Measurements from ENCODE around the gene YBX3. TPM values are rescaled to one million over a fixed set of nuclear protein-coding genes. Genes with fewer than 3 reads are reported as not detected.

YBX3 gene
- total RNA-seq, result 100 to 1,000 TPM in 1 of 2 donors, 10 to 100 TPM in 1; 88.1 to 120 TPM

GRCh38 chr12:10722905-10723746 is at the start of gene YBX3:
TSS of gene YBX3 (minus strand) at chr12:10723323. CDS start at chr12:10723111, 212 bp downstream.

GRCh38 chr12:10673659-10674384 is 49.3 kb downstream of the YBX3 start, which contains the start of gene STYK1:
TSS of gene STYK1 (minus strand) at chr12:10674052. CDS start at chr12:10634618, 39,434 bp downstream.

Other genes starting within 250 kb of the YBX3 start
- gene EIF2S3B, start 217.4 kb downstream of the YBX3 start, total RNA-seq, result 1 to 10 TPM in 1 of 2 donors, under 1 TPM in 1; 0.69 to 1.3 TPM
- gene MAGOHB, start 109.7 kb downstream of the YBX3 start, total RNA-seq, result 10 to 100 TPM; 13.4 to 24.6 TPM
- gene STYK1, start 49.3 kb downstream of the YBX3 start, total RNA-seq, result under 1 TPM in 1 of 2 donors, not detected in 1; 0.33 TPM
- not detected for gene TAS2R7, start 79.3 kb upstream of the YBX3 start, total RNA-seq
- gene TAS2R8, start 84.0 kb upstream of the YBX3 start, total RNA-seq, result under 1 TPM; under 0.01 to 0.34 TPM
- under 1 TPM; 0.34 to 0.67 TPM for gene TAS2R9, start 86.8 kb upstream of the YBX3 start, total RNA-seq
- 1 to 10 TPM in 1 of 2 donors, under 1 TPM in 1; 1.00 to 1.0 TPM for gene TAS2R10, start 103.0 kb upstream of the YBX3 start, total RNA-seq
- gene PRR4, start 126.2 kb upstream of the YBX3 start, total RNA-seq, result 1 to 10 TPM; 1.4 to 2.7 TPM
- gene PRH1, start 160.9 kb upstream of the YBX3 start, total RNA-seq, result 10 to 100 TPM; 14.0 to 25.5 TPM
- gene TAS2R13, start 186.2 kb upstream of the YBX3 start, total RNA-seq, result 1 to 10 TPM; 1.7 to 3.0 TPM
- not detected for gene PRH2, start 205.9 kb upstream of the YBX3 start, total RNA-seq
- gene TAS2R14, start 215.9 kb upstream of the YBX3 start, total RNA-seq, result 1 to 10 TPM; 2.4 to 4.7 TPM